Neuronal stem cell (in vitro differentiated cells): ENCODE results near the gene VWA1.

Source experiments
- DNase-seq: peaks from one replicate; pipeline ENCODE4 v3.0.0-alpha.2; 2013; ENCODE audit warnings: low spot score
- H2AFZ ChIP-seq: one replicate; pipeline ENCODE4 v1.6.1; 2013; ENCODE audit warnings: mild to moderate bottlenecking, low read length, inconsistent platforms
- H2AK5ac ChIP-seq: 2 replicates; pipeline ENCODE4 v1.6.1; 2013; ENCODE audit warnings: low read depth, mild to moderate bottlenecking, inconsistent platforms, low read length, moderate library complexity, mixed read lengths
- H2BK120ac ChIP-seq: 2 replicates; pipeline ENCODE4 v1.6.1; 2013; ENCODE audit warnings: low read depth, mild to moderate bottlenecking, inconsistent platforms, low read length, moderate library complexity, mixed read lengths
- H2BK12ac ChIP-seq: one replicate; pipeline ENCODE4 v1.6.1; 2013; ENCODE audit warnings: low read length, inconsistent platforms
- H2BK15ac ChIP-seq: 2 replicates; pipeline ENCODE4 v1.6.1; 2013; ENCODE audit warnings: mild to moderate bottlenecking, low read length, inconsistent platforms, mixed read lengths
- H2BK5ac ChIP-seq: one replicate; pipeline ENCODE4 v1.6.1; 2013; ENCODE audit warnings: inconsistent platforms, mild to moderate bottlenecking, low read length, moderate library complexity
- H3K14ac ChIP-seq: one replicate; pipeline ENCODE4 v1.6.1; 2013; ENCODE audit warnings: low read length, inconsistent platforms
- H3K18ac ChIP-seq: 2 replicates; pipeline ENCODE4 v1.6.1; 2013; ENCODE audit warnings: low read length, inconsistent platforms
- H3K23ac ChIP-seq: 2 replicates; pipeline ENCODE4 v1.6.1; 2013; ENCODE audit warnings: low read depth, mild to moderate bottlenecking, mixed read lengths, low read length, inconsistent platforms; ENCODE audit not compliant: poor library complexity
- H3K27ac ChIP-seq: replicated peaks from 3 replicates; pipeline ENCODE4 v1.5.1; 2013; ENCODE audit warnings: low read length, inconsistent platforms
- H3K27me3 ChIP-seq, 3 experiments: 2 replicates each; pipeline ENCODE4 v1.6.1; 2013; ENCODE audit warnings: low read length in 3 of 3, mild to moderate bottlenecking in 2 of 3, inconsistent platforms in 1 of 3, low read depth in 1 of 3, mixed read lengths in 1 of 3, moderate library complexity in 1 of 3; ENCODE audit not compliant: control insufficient read depth in 3 of 3, insufficient read depth in 3 of 3
- H3K36me3 ChIP-seq, 2 donors: replicated peaks in 1 of 2; 2 replicates each; pipeline ENCODE4 v1.6.1; 2013; ENCODE audit warnings: low read length in 2 of 2; ENCODE audit not compliant: control insufficient read depth in 2 of 2, insufficient read depth in 2 of 2
- H3K4ac ChIP-seq: 2 replicates; pipeline ENCODE4 v1.6.1; 2013; ENCODE audit warnings: inconsistent platforms, mild to moderate bottlenecking, low read length, moderate library complexity
- H3K4me1 ChIP-seq, 2 donors: 1 replicate in 1 of 2; 2 replicates in 1 of 2; pipeline ENCODE4 v1.6.1; 2013; ENCODE audit warnings: low read length in 2 of 2, low read depth in 1 of 2; ENCODE audit not compliant: control insufficient read depth in 2 of 2, insufficient read depth in 1 of 2
- H3K4me2 ChIP-seq: one replicate; pipeline ENCODE4 v1.6.1; 2013; ENCODE audit warnings: mild to moderate bottlenecking, low read length, inconsistent platforms; ENCODE audit not compliant: insufficient read depth, poor library complexity, severe bottlenecking
- H3K4me3 ChIP-seq, 2 donors: 2 replicates each; pipeline ENCODE4 v1.5.1; 2013; ENCODE audit warnings: low read length in 2 of 2, mild to moderate bottlenecking in 2 of 2, inconsistent platforms in 1 of 2, moderate library complexity in 1 of 2
- H3K79me1 ChIP-seq: one replicate; pipeline ENCODE4 v1.6.1; 2013; ENCODE audit warnings: low read depth, mild to moderate bottlenecking, inconsistent platforms, low read length, moderate library complexity
- H3K9ac ChIP-seq: one replicate; pipeline ENCODE4 v1.6.1; 2013; ENCODE audit warnings: mild to moderate bottlenecking, low read depth, low read length, inconsistent platforms; ENCODE audit not compliant: poor library complexity
- H3K9me3 ChIP-seq, 2 donors: replicated peaks in 1 of 2; 2 replicates each; pipeline versions ENCODE3 to v1.6.1; 2013; ENCODE audit warnings: low read length in 2 of 2, mild to moderate bottlenecking in 2 of 2, inconsistent platforms in 1 of 2, low read depth in 1 of 2, mixed read lengths in 1 of 2, moderate library complexity in 1 of 2; ENCODE audit not compliant: control insufficient read depth in 2 of 2, insufficient read depth in 1 of 2
- H4K8ac ChIP-seq: one replicate; pipeline ENCODE4 v1.6.1; 2013; ENCODE audit warnings: low read depth, mild to moderate bottlenecking, inconsistent platforms, low read length, moderate library complexity
- H4K91ac ChIP-seq: one replicate; pipeline ENCODE4 v1.6.1; 2013; ENCODE audit warnings: low read length, low read depth, mild to moderate bottlenecking, inconsistent platforms; ENCODE audit not compliant: poor library complexity
- WGBS, 2 donors: extraction: QIAGEN DNeasy Blood & Tissue Kit; methylation state at CpG; one replicate each; pipeline ENCODE4 v1.1.7; 2013; ENCODE audit warnings: missing lambda C conversion rate in 2 of 2, mixed read lengths in 1 of 2; ENCODE audit not compliant: insufficient read length in 2 of 2, insufficient replicate concordance in 1 of 2; ENCODE audit errors: extremely low coverage in 2 of 2; 5-methylcytosine and 5-hydroxymethylcytosine counted together

The VWA1 gene

GRCh38 chr1:1430992-1431844, 4.3 kb upstream of the VWA1 start:
- DNase-seq, result no peak
- H2BK12ac ChIP-seq, result peak overlapping the region; percentile 11
- no peak overlapping the region for H4K8ac ChIP-seq
- peaks cover 0 to 12% (median 5%) of the 10 kb centered on the region in 3 experiments for H3K27me3 ChIP-seq
- no CpG with 5 or more reads among the region's 18 CpGs for WGBS, 2 donors
- peak overlapping the region; percentile 98 for H2AK5ac ChIP-seq
- peaks cover 0 to 3% of the 10 kb centered on the region in 2 donors for H3K9me3 ChIP-seq
- peak overlapping the region in 1 of 2 donors; percentile 17 for H3K4me3 ChIP-seq
- H3K79me1 ChIP-seq, result no peaks in the 10 kb centered on the region
- peak overlapping the region; percentile 78 for H3K4ac ChIP-seq
- no peak overlapping the region for H3K4me2 ChIP-seq
- H2BK15ac ChIP-seq, result peak overlapping the region; percentile 99
- peak overlapping the region; percentile 75 for H3K23ac ChIP-seq
- H3K36me3 ChIP-seq, result no peaks in the 10 kb centered on the region
- H4K91ac ChIP-seq, result peak overlapping the region; percentile 19
- H3K18ac ChIP-seq, result peak overlapping the region; percentile 96
- H2BK120ac ChIP-seq, result peak overlapping the region; percentile 48
- H3K27ac ChIP-seq, result peak overlapping the region; percentile 53
- no peak overlapping the region for H2AFZ ChIP-seq
- peak overlapping the region; percentile 92 for H2BK5ac ChIP-seq
- H3K14ac ChIP-seq, result no peak overlapping the region
- no peak overlapping the region for H3K9ac ChIP-seq
- H3K4me1 ChIP-seq, result peaks cover 47 to 59% of the 10 kb centered on the region in 2 donors

DNA sequence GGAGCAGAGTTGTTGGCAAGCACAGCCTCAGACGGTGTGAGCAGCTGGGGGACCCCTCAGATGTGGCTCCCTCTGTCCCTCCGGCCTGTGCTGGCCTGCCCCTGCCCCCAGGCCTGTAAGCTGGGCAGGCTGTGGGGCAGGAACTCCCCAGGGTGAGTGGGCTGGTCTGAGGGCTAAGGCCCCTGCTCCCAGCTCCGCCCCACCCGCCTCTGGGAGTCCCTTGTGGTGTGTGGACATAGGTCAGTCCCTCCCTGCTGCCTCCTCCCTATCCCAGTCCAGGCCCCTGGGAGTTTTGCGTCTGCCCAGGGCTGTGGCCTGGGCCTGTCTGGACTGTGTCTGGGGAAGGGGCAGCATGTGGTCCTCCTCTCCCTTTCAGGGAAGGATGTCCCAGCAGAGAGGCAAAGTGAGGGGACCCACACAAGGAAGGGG, 3.6 kb upstream of the VWA1 start:
- Histone ChIP-seq H2BK15ac (peak overlapping the region; percentile 99), H3K27ac (peak overlapping the region; percentile 53), H3K27me3 (peaks cover 0 to 19% (median 5%) of the 10 kb centered on the region in 3 experiments), H2BK120ac (peak overlapping the region; percentile 48), H3K4me1 (peaks cover 45 to 56% of the 10 kb centered on the region in 2 donors), H4K91ac (peak overlapping the region; percentile 19), H3K9me3 (peaks cover 0 to 3% of the 10 kb centered on the region in 2 donors), H3K4ac (peak overlapping the region; percentile 78), H2AFZ (peak overlapping the region; percentile 11), H3K4me3 (no peak overlapping the region), H4K8ac (no peak overlapping the region), H3K14ac (peak overlapping the region; percentile 5), H3K18ac (peak overlapping the region; percentile 96), H3K23ac (peak overlapping the region; percentile 75), H3K79me1 (no peaks in the 10 kb centered on the region), H3K9ac (peak overlapping the region; percentile 27), H2BK5ac (peak overlapping the region; percentile 92), H3K4me2 (no peak overlapping the region), H3K36me3 (no peaks in the 10 kb centered on the region), H2BK12ac (peak overlapping the region; percentile 11), H2AK5ac (peak overlapping the region; percentile 98)
- no peak for DNase-seq
- WGBS, 2 donors, result no CpG with 5 or more reads among the region's 5 CpGs

GRCh38 chr1:1432274-1432950, 3.1 kb upstream of the VWA1 start:
- H3K9ac ChIP-seq, result peak overlapping the region; percentile 78
- H4K91ac ChIP-seq, result no peak overlapping the region
- peak overlapping the region; percentile 53 for H3K27ac ChIP-seq
- H3K4me3 ChIP-seq, result peak overlapping the region in 1 of 2 donors; percentile 10
- H3K23ac ChIP-seq, result peak overlapping the region; percentile 75
- H2AFZ ChIP-seq, result peak overlapping the region; percentile 11
- peak overlapping the region; percentile 11 for H2BK12ac ChIP-seq
- peaks cover 45 to 60% of the 10 kb centered on the region in 2 donors for H3K4me1 ChIP-seq
- no CpG with 5 or more reads among the region's 28 CpGs for WGBS, 2 donors
- H2BK5ac ChIP-seq, result peak overlapping the region; percentile 92
- peak overlapping the region; percentile 5 for H3K14ac ChIP-seq
- peak overlapping the region; percentile 78 for H3K4ac ChIP-seq
- no peak overlapping the region for H4K8ac ChIP-seq
- H3K27me3 ChIP-seq, result peaks cover 0 to 20% (median 5%) of the 10 kb centered on the region in 3 experiments
- H3K79me1 ChIP-seq, result no peaks in the 10 kb centered on the region
- peak overlapping the region; percentile 99 for H2BK15ac ChIP-seq
- peak overlapping the region; percentile 6 for H2BK120ac ChIP-seq
- H3K18ac ChIP-seq, result peak overlapping the region; percentile 96
- H3K36me3 ChIP-seq, result no peaks in the 10 kb centered on the region
- H3K9me3 ChIP-seq, result peaks cover 0 to 3% of the 10 kb centered on the region in 2 donors
- no peak for DNase-seq
- H2AK5ac ChIP-seq, result peak overlapping the region; percentile 98
- no peak overlapping the region for H3K4me2 ChIP-seq
